ENCODE data around the gene ARFGAP2.
A peak's percentile ranks its signal among the peaks of the same experiment; 100 is the strongest.

ARFGAP2 gene

GRCh38 chr11:47188259-47188658, 11.6 kb upstream of the ARFGAP2 start:
- peak overlapping the region; percentile 68 for H3K27ac ChIP-seq
- no peak for DNase-seq (ENCODE audit: low spot score)
- no peak for TF ChIP-seq CTCF (conservative IDR thresholded peaks at IDR 0.05; ENCODE audit: low read depth)
- ChIA-PET POLR2A (ENCODE audit: low non-redundant PET) (interaction anchor here (0.7 to 5.9 kb wide), 2 partner anchors 17 to 27 kb away, joined by 3 to 70 read pairs; partner anchors contain the start of gene DDB2), CTCF (interaction anchor here (0.5 to 2.7 kb wide), 3 partner anchors 16 to 71 kb away, joined by 3 to 6 read pairs (median 4); no protein-coding TSS in a partner anchor)

- ChIA-PET POLR2A (ENCODE audit: low non-redundant PET) (interaction anchor here (0.7 to 5.9 kb wide), 2 partner anchors 18 to 27 kb away, joined by 3 to 70 read pairs; partner anchors contain the start of gene DDB2), CTCF (interaction anchor here (0.7 to 2.7 kb wide), 3 partner anchors 10 to 71 kb away, joined by 4 to 6 read pairs (median 6); no protein-coding TSS in a partner anchor)
- TF ChIP-seq CTCF (conservative IDR thresholded peaks at IDR 0.05; ENCODE audit: low read depth): no peak
- H3K27ac ChIP-seq: peak overlapping the region; percentile 98
- no peak for DNase-seq (ENCODE audit: low spot score)
Measured at GRCh38 chr11:47187723-47188122, 11.0 kb upstream of the ARFGAP2 start.

- POLR2A ChIA-PET (ENCODE audit: low non-redundant PET): interaction anchor here (0.7 to 5.9 kb wide), 3 partner anchors 18 to 28 kb away, joined by 3 to 70 read pairs (median 3); partner anchors contain the start of gene DDB2
- peak; percentile 54 for DNase-seq (ENCODE audit: low spot score)
- H3K27ac ChIP-seq: peak overlapping the region; percentile 98
- 0 out of 2 replicates have a peak, but pooled peaks have one; percentile 11 for TF ChIP-seq CTCF (conservative IDR thresholded peaks at IDR 0.05; ENCODE audit: low read depth)
- CTCF ChIA-PET: interaction anchor here (0.7 to 2.7 kb wide), 3 partner anchors 9 to 72 kb away, joined by 4 to 6 read pairs (median 6); no protein-coding TSS in a partner anchor
Measured at GRCh38 chr11:47186700-47187695, 10.3 kb upstream of the ARFGAP2 start.

GRCh38 chr11:47186076-47186699, 9.5 kb upstream of the ARFGAP2 start, which contains the start of gene PACSIN3:
PACSIN3 (minus strand) TSS chr11:47186434; CDS start chr11:47182727, 3,707 bp downstream.
- peak; percentile 55 for DNase-seq (ENCODE audit: low spot score)
- POLR2A ChIA-PET (ENCODE audit: low non-redundant PET): interaction anchor here (1.1 to 5.9 kb wide), 2 partner anchors 19 to 29 kb away, joined by 3 to 70 read pairs; partner anchors contain the start of gene DDB2
- CTCF ChIA-PET: interaction anchor here (1.5 to 2.7 kb wide), 3 partner anchors 8 to 73 kb away, joined by 6 to 11 read pairs (median 6); partner anchors contain the start of gene DDB2
- TF ChIP-seq CTCF (conservative IDR thresholded peaks at IDR 0.05; ENCODE audit: low read depth): no peak; the same call in 1 of the 2 replicates
- H3K27ac ChIP-seq: peak within 1 kb of the TSS; percentile 98

GRCh38 chr11:47185305-47186075, 8.8 kb upstream of the ARFGAP2 start:
- peak; percentile 78 for DNase-seq (ENCODE audit: low spot score)
- POLR2A ChIA-PET (ENCODE audit: low non-redundant PET): interaction anchor here (0.6 to 5.9 kb wide), 4 partner anchors 30 to 1049 kb away, joined by 3 to 70 read pairs (median 5); partner anchors contain the start of gene DDB2
- peak overlapping the region; percentile 98 for H3K27ac ChIP-seq
- TF ChIP-seq CTCF (conservative IDR thresholded peaks at IDR 0.05; ENCODE audit: low read depth): no peak
- CTCF ChIA-PET: interaction anchor here (0.6 to 1.8 kb wide), 4 partner anchors 31 to 431 kb away, joined by 3 to 11 read pairs (median 3); partner anchors contain the start of gene DDB2
